ENCODE results near the gene BCO1. TPM values are rescaled to one million over a fixed set of nuclear protein-coding genes. Genes with fewer than 3 reads are reported as not detected.

The BCO1 gene, protein sequence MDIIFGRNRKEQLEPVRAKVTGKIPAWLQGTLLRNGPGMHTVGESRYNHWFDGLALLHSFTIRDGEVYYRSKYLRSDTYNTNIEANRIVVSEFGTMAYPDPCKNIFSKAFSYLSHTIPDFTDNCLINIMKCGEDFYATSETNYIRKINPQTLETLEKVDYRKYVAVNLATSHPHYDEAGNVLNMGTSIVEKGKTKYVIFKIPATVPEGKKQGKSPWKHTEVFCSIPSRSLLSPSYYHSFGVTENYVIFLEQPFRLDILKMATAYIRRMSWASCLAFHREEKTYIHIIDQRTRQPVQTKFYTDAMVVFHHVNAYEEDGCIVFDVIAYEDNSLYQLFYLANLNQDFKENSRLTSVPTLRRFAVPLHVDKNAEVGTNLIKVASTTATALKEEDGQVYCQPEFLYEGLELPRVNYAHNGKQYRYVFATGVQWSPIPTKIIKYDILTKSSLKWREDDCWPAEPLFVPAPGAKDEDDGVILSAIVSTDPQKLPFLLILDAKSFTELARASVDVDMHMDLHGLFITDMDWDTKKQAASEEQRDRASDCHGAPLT
- total RNA-seq: not detected

DNA sequence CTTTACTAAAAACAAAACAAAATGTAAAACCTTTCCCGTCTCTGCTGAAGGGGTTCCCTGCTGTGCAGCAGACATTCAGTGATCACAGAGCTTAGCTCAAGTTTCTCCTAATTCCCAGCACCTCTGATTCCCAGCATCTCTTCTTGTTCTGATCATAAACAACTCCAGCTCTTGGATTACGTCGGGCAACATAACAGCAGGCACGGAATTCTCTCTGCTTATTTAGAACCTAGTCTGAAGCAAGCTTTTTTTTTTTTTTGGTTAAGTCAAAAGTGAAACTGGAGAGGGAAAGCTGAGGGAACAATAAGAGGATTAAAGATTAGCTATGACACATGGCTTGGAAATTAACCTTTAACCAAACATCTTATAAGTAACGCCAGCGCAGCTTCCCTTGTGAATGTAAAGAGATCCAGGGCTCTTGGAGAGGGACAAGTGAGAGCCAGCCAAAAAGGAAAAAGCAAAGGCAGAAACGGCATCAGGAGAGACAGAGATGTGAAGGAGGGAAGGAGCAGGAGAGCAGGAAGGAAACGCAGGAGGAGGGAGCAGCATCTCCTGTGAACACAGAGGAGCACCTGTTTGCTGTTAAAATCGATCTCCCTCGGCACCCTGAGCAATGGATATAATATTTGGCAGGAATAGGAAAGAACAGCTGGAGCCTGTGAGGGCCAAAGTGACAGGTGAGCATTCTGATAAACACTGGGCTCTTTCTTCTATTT, at the start of gene BCO1:
TSS of gene BCO1 (plus strand) at position 394 of the 716 bp plus-strand sequence. CDS start at position 614, 220 bp downstream.
- intact Hi-C loops (cut with DNase I): no loop called here
- no peak for DNase-seq (ENCODE audit: low spot score in 2 of 2)
- TF ChIP-seq, protein P1, sequence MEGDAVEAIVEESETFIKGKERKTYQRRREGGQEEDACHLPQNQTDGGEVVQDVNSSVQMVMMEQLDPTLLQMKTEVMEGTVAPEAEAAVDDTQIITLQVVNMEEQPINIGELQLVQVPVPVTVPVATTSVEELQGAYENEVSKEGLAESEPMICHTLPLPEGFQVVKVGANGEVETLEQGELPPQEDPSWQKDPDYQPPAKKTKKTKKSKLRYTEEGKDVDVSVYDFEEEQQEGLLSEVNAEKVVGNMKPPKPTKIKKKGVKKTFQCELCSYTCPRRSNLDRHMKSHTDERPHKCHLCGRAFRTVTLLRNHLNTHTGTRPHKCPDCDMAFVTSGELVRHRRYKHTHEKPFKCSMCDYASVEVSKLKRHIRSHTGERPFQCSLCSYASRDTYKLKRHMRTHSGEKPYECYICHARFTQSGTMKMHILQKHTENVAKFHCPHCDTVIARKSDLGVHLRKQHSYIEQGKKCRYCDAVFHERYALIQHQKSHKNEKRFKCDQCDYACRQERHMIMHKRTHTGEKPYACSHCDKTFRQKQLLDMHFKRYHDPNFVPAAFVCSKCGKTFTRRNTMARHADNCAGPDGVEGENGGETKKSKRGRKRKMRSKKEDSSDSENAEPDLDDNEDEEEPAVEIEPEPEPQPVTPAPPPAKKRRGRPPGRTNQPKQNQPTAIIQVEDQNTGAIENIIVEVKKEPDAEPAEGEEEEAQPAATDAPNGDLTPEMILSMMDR (IDR thresholded peaks at IDR 0.05): no peak
- Histone ChIP-seq H3K27ac (peak within 1 kb of the TSS in 1 of 2 donors; percentile 10), H3K36me3 (no peaks in the 10 kb centered on the region), H3K4me1 (no peaks in the 10 kb centered on the region), H3K9me3 (no peaks in the 10 kb centered on the region), H3K27me3 (no peaks in the 10 kb centered on the region), H3K4me3 (peak within 1 kb of the TSS; percentile 31 to 53)

DNA sequence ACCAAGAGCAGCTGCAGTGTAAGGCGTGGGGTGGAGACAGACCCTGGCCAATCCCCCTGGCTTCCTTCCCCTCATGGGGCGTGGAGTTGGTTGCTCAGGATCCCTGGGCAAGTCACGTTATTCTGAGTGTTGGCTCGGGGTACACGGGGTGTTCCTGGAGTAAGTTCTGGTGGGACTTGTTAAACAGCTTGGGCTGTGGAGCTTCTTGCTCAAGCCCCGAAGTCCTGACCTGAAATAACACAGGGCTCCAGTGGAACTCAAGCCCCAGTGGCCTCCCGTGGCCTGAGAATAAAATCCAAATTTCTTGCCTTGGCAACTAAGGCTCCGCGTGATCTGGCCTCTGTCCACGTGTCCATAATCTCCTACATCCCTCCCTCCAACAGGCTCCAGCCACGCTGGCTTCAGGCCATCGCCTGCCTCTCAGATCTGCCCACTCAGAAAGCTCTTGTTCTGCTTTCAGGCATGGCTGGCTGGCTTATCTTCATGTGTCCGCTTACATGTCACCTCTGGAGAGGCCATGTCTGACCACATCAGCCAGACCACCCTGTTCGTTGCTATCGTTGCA, 49.3 kb upstream of the BCO1 start:
- H3K27ac ChIP-seq: no peak overlapping the region
- peaks cover 0 to 5% of the 10 kb centered on the region in 2 donors for H3K4me1 ChIP-seq
- H3K36me3 ChIP-seq: no peaks in the 10 kb centered on the region
- no peaks in the 10 kb centered on the region for H3K27me3 ChIP-seq
- intact Hi-C loops (cut with DNase I): no loop called here
- H3K4me3 ChIP-seq: peak overlapping the region in 1 of 2 donors; percentile 27
- no peaks in the 10 kb centered on the region for H3K9me3 ChIP-seq
- peak in 1 of 2 donors; percentile 83 for DNase-seq (ENCODE audit: low spot score in 2 of 2)
- TF ChIP-seq, protein P1 (IDR thresholded peaks at IDR 0.05): no peak

DNA sequence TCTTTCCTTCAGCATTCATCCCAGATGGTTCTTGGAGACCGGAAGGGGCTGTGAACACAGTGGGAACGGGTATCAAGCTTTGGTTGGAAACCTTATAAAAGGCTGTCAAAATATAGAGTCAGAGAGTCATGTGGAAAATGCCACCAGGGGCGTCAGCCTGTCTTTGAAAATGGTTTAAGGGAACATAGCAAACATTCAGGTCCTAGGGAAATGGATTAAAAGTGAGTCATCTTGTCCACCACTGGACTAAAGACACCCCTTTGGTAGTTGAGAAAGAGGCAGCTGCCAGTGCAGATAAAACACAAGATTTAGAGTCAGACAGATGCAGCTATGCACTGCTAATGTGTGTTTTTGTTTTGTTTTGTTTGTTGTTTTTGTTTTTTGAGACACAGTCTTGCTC, 47.8 kb upstream of the BCO1 start:
- Histone ChIP-seq H3K27me3 (no peaks in the 10 kb centered on the region), H3K27ac (no peak overlapping the region), H3K4me1 (peaks cover 0 to 5% of the 10 kb centered on the region in 2 donors), H3K36me3 (no peaks in the 10 kb centered on the region), H3K9me3 (no peaks in the 10 kb centered on the region), H3K4me3 (no peak overlapping the region)
- TF ChIP-seq, protein P1 (IDR thresholded peaks at IDR 0.05): no peak
- no peak for DNase-seq (ENCODE audit: low spot score in 2 of 2)
- intact Hi-C loops (cut with DNase I): no loop called here

DNA sequence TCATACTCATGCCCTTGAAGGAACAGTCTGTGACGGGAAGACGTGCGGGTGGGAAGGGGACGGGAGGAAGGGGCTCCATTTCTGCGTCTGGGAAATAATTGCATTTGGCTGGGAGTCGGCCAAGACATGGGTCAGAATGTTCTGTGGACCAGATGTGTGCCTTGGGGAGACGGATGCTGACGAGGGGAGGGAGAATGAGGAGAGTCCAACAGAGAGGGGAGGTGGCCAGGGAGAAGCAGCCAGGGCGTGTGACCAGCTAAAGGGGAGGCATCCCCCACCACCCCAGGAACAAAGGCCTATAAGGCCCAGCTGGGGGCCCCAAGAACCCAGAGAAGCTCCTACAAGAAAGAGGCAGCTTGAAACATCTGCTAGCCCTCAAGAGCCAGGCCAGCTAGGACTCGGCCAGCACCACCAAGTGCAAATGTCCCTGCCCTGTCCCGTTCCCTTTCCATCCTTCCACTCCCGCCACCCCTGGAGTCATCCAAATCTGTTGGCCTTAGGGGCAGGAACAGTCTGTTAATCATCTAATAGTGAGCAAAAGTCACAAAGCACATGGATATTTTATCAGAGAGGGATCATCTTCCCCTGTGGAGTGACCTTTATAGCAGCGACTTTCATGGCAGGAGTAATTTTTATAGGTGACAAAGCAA, 42.5 kb upstream of the BCO1 start:
- Histone ChIP-seq H3K27me3 (no peaks in the 10 kb centered on the region), H3K36me3 (no peaks in the 10 kb centered on the region), H3K4me1 (no peaks in the 10 kb centered on the region), H3K4me3 (no peak overlapping the region), H3K9me3 (no peaks in the 10 kb centered on the region), H3K27ac (no peak overlapping the region)
- TF ChIP-seq, protein P1 (IDR thresholded peaks at IDR 0.05): no peak
- intact Hi-C loops (cut with DNase I): no loop called here
- DNase-seq (ENCODE audit: low spot score in 2 of 2): no peak

DNA sequence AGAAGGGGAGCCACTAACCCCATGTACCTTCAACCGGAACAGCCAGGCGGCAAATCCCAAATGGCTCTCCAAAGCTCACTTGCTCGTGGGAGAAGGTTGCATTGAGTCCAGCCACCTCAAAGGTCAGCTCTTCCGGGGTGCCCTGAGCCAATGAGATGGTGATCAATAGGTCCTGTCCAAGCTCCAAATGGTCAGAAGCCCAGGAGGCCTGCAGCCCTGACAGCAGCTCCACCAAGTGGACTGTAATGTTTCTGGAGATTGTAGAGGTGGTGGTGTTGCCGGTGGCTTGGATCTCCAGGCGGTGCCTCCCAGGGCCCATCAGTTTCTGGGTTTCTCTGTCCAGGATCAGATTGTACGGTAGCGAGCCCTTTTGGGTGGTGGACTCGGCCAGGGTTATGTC, 39.9 kb upstream of the BCO1 start:
- no peaks in the 10 kb centered on the region for H3K9me3 ChIP-seq
- H3K4me1 ChIP-seq: no peaks in the 10 kb centered on the region
- DNase-seq (ENCODE audit: low spot score in 2 of 2): no peak
- H3K27me3 ChIP-seq: no peaks in the 10 kb centered on the region
- TF ChIP-seq, protein P1 (IDR thresholded peaks at IDR 0.05): no peak
- no peak overlapping the region for H3K27ac ChIP-seq
- H3K36me3 ChIP-seq: no peaks in the 10 kb centered on the region
- intact Hi-C loops (cut with DNase I): no loop called here
- H3K4me3 ChIP-seq: no peak overlapping the region
